ENCODE measurements around the gene RPS10. TPM values are rescaled to one million over a fixed set of nuclear protein-coding genes. Genes with fewer than 3 reads are reported as not detected.

The RPS10 gene
- total and polyA plus RNA-seq, 7 donors: 2,556 to 7,534 (median 3,796) TPM

DNA sequence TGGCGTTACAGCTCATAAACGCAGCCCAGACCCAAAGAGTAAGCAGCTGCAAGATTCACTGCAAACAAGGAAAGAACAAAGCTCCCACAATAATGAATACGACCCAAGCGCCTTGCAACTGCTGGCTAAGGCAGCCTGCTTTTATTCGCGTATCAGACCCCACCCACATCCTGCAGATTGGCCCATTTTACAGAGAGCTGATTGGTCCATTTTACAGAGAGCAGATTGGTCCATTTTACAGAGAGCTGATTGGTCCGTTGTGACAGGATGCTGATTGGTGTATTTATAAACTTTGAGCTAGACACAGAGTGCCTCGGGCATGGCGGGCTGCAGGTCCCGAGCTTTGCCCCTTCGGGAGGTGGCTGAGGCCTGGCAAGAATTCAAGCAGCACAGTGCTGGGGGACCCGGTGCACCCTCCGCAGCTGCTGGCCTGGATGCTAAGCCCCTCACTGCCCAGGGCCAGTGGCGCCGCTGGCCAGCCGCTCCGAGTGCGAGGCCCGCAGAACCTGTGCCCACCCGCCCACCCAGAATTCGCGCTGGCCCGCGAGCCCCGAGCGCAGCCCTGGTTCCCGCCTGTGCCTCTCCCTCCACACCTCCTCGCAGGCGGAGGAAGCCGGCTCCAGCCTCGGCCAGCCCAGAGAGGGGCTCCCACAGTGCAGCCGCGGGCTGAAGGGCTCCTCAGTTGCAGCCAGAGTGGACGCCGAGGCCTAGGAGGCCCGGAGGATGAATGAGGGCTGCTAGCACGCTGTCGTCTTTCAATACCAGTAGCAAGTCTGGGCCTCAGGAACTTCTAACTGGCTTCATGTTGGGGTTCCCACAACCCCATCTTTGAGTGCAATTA, 11.2 kb upstream of the RPS10 start:
- no peaks in the 10 kb centered on the region for H3K4me1 ChIP-seq
- intact Hi-C loops (cut with DNase I): no loop called here
- TF ChIP-seq, protein P1, sequence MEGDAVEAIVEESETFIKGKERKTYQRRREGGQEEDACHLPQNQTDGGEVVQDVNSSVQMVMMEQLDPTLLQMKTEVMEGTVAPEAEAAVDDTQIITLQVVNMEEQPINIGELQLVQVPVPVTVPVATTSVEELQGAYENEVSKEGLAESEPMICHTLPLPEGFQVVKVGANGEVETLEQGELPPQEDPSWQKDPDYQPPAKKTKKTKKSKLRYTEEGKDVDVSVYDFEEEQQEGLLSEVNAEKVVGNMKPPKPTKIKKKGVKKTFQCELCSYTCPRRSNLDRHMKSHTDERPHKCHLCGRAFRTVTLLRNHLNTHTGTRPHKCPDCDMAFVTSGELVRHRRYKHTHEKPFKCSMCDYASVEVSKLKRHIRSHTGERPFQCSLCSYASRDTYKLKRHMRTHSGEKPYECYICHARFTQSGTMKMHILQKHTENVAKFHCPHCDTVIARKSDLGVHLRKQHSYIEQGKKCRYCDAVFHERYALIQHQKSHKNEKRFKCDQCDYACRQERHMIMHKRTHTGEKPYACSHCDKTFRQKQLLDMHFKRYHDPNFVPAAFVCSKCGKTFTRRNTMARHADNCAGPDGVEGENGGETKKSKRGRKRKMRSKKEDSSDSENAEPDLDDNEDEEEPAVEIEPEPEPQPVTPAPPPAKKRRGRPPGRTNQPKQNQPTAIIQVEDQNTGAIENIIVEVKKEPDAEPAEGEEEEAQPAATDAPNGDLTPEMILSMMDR (IDR thresholded peaks at IDR 0.05): no peak
- TF ChIP-seq POLR2A (IDR thresholded peaks at IDR 0.05): no peak
- no peak for TF ChIP-seq POLR2AphosphoS5 (IDR thresholded peaks at IDR 0.05)
- TF ChIP-seq EP300 (IDR thresholded peaks at IDR 0.05): no peak
- DNase-seq: no peak
- WGBS, 2 donors: 90 to 93% methylated on average over 38 of the region's 38 CpGs
- H3K27me3 ChIP-seq: no peaks in the 10 kb centered on the region
- H3K36me3 ChIP-seq: no peaks in the 10 kb centered on the region
- no peak overlapping the region for H3K27ac ChIP-seq
- no peaks in the 10 kb centered on the region for H3K9me3 ChIP-seq
- no peak overlapping the region for H3K4me3 ChIP-seq

DNA sequence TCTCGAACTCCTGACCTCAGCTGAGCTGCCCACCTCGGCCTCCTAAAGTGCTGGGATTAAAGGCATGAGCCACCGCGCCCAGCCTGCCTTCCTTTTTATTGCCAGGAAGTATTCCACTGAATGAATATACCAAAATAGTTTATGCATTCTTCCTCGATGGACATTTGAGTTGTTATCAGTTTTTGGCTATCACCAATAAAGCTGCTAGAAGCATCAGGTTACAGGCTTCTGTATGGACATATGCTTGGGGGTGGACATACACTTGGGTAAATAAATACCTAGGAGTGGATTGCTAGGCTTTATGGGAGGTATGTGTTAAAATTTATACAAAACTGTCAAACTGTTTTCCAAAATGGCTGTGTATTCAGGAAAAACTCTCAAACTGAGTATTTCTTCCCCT, 10.0 kb upstream of the RPS10 start:
- TF ChIP-seq, protein P1 (IDR thresholded peaks at IDR 0.05): no peak
- no peak for TF ChIP-seq POLR2AphosphoS5 (IDR thresholded peaks at IDR 0.05)
- TF ChIP-seq EP300 (IDR thresholded peaks at IDR 0.05): no peak
- TF ChIP-seq POLR2A (IDR thresholded peaks at IDR 0.05): no peak
- no peak overlapping the region for H3K4me3 ChIP-seq
- H3K4me1 ChIP-seq: no peaks in the 10 kb centered on the region
- H3K27me3 ChIP-seq: no peaks in the 10 kb centered on the region
- intact Hi-C loops (cut with DNase I): no loop called here
- H3K36me3 ChIP-seq: no peaks in the 10 kb centered on the region
- WGBS, 2 donors: 32 to 67% methylated on average over 5 of the region's 5 CpGs
- H3K27ac ChIP-seq: no peak overlapping the region
- no peak for DNase-seq
- no peaks in the 10 kb centered on the region for H3K9me3 ChIP-seq

DNA sequence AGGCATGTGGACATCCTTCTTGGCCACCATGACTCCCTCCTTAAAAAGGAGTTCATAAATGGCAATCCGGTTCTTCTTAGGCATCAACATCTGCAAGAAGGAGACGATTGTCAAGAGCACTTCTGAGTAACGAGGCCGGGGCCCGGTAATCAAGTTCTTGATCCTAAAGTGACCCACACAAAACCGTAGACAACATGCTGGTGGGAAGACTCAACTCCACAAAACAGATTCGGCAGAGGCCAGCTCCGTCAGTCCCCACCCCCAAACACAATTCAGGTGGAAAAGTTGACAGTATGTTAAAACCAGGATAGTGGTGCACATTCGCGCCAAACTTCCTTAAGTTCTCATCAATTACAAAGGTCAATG, 754 bp downstream of the RPS10 start:
- Histone ChIP-seq H3K4me3 (peak overlapping the region; percentile 56 to 81 (median 74)), H3K9me3 (no peaks in the 10 kb centered on the region), H3K27ac (peak overlapping the region; percentile 78 to 91 (median 86)), H3K36me3 (peaks cover 18 to 48% (median 41%) of the 10 kb centered on the region in 4 donors), H3K4me1 (peaks cover 0 to 16% (median 11%) of the 10 kb centered on the region in 4 donors), H3K27me3 (no peaks in the 10 kb centered on the region)
- no peak for DNase-seq
- intact Hi-C loops (cut with DNase I): loop anchor here (5.0 kb wide), 2 partner anchors 33 to 182 kb away; partner anchors contain the start of gene NUDT3
- TF ChIP-seq, protein P1 (IDR thresholded peaks at IDR 0.05): no peak
- WGBS, 2 donors: 3 to 7% methylated on average over 10 of the region's 10 CpGs

DNA sequence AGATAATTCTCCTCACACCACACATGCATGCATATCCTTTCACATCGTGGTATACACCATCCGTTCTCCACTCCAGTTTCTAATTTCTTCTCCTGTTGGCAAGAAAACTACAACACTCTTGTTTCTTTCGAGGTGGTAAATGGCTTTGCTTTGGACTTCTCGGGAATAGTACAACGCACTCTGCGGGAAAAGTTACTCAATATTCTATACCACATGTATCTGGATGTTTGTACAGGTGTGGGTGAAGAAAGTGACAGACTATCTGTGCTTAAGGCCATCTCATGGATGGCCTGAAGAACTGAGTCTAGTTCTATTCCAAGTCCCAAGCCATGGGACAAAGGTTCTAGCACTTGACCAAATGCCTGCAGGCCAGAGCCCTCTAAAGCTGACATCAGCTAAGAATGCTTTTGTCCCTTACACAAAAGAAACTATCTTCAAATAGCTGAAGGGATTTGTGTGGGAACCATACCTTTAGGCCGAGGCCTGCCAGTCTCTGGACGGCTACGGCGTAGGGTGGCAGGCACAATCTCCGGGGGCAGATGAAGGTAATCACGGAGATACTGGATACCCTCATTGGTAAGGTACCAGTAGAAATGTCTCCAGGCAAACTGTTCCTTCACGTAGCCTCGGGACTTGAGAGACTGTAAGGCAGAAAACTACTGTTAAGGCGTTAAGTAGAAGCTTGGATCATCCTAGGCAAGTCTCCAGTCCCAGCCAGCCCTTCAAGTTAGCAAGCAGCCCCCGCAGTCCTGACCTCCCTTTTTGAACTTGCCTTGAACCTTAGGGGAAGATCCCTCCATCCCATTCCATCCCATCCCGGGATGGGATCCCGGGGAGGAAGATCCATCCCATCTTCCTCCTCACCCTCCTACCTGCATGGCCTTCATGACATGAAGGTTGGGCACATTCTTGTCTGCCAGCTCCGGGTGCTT, 1.4 kb downstream of the RPS10 start:
- no peaks in the 10 kb centered on the region for H3K9me3 ChIP-seq

More for the DNA sequence above, 1.4 kb downstream of the RPS10 start:
- TF ChIP-seq EP300 (IDR thresholded peaks at IDR 0.05): no peak
- TF ChIP-seq POLR2AphosphoS5 (IDR thresholded peaks at IDR 0.05): no peak
- TF ChIP-seq, protein P1 (IDR thresholded peaks at IDR 0.05): no peak
- no peak for TF ChIP-seq POLR2A (IDR thresholded peaks at IDR 0.05)
- WGBS, 2 donors: 73 to 83% methylated on average over 19 of the region's 19 CpGs
- DNase-seq: no peak
- intact Hi-C loops (cut with DNase I): loop anchor here (5.0 kb wide), 2 partner anchors 32 to 183 kb away; partner anchors contain the start of gene NUDT3
- Histone ChIP-seq H3K27me3 (no peaks in the 10 kb centered on the region), H3K4me1 (peaks cover 0 to 16% (median 11%) of the 10 kb centered on the region in 4 donors), H3K4me3 (peak overlapping the region; percentile 56 to 81 (median 74)), H3K27ac (peak overlapping the region; percentile 78 to 91 (median 86)), H3K36me3 (peaks cover 25 to 54% (median 47%) of the 10 kb centered on the region in 4 donors)
